ENCODE measurements around the gene SCCPDH.
A peak's percentile ranks its signal among the peaks of the same experiment; 100 is the strongest.
"Not testable (repeated sequence)": the region's sequence is repeated elsewhere in the genome, so short reads cannot be mapped to it uniquely, and the experiment has no call there.

SCCPDH gene

GRCh38 chr1:246708166-246708565 is 16.0 kb upstream of the SCCPDH start:
- DNase-seq: no peak

- no peak for DNase-seq
Observed at GRCh38 chr1:246709196-246709595, 15.0 kb upstream of the SCCPDH start.

GRCh38 chr1:246709835-246710234 is 14.4 kb upstream of the SCCPDH start:
- no peak for DNase-seq

- DNase-seq: no peak
Observed at GRCh38 chr1:246711548-246712003, 12.6 kb upstream of the SCCPDH start.

GRCh38 chr1:246712428-246712827 is 11.8 kb upstream of the SCCPDH start:
- not testable (repeated sequence) for DNase-seq

- DNase-seq: not testable (repeated sequence)
Observed at GRCh38 chr1:246719361-246719760, 4.8 kb upstream of the SCCPDH start.

GRCh38 chr1:246720814-246721213 is 3.4 kb upstream of the SCCPDH start:
- not testable (repeated sequence) for DNase-seq

GRCh38 chr1:246722720-246723119 is 1.5 kb upstream of the SCCPDH start:
- DNase-seq: no peak

GRCh38 chr1:246724731-246725095 is 504 bp downstream of the SCCPDH start:
- DNase-seq: no peak

- DNase-seq: no peak
Observed at GRCh38 chr1:246725191-246725590, 982 bp downstream of the SCCPDH start.

- no peak for DNase-seq
Observed at GRCh38 chr1:246726255-246726679, 2.1 kb downstream of the SCCPDH start.

GRCh38 chr1:246726881-246727280 is 2.7 kb downstream of the SCCPDH start:
- no peak for DNase-seq

GRCh38 chr1:246727594-246727993 is 3.4 kb downstream of the SCCPDH start:
- DNase-seq: no peak

- no peak for DNase-seq
Observed at GRCh38 chr1:246728311-246728710, 4.1 kb downstream of the SCCPDH start.

GRCh38 chr1:246729040-246729439 is 4.8 kb downstream of the SCCPDH start:
- DNase-seq: not testable (repeated sequence)

- peak; percentile 23 for DNase-seq
Observed at GRCh38 chr1:246730839-246731238, 6.6 kb downstream of the SCCPDH start.

GRCh38 chr1:246731873-246732272 is 7.7 kb downstream of the SCCPDH start:
- not testable (repeated sequence) for DNase-seq

GRCh38 chr1:246733704-246734103 is 9.5 kb downstream of the SCCPDH start:
- DNase-seq: no peak

GRCh38 chr1:246734866-246735265 is 10.7 kb downstream of the SCCPDH start:
- DNase-seq: no peak

- no peak for DNase-seq
Observed at GRCh38 chr1:246735735-246736134, 11.5 kb downstream of the SCCPDH start.

GRCh38 chr1:246742396-246742795 is 18.2 kb downstream of the SCCPDH start:
- no peak for DNase-seq

GRCh38 chr1:246746155-246746554 is 21.9 kb downstream of the SCCPDH start:
- DNase-seq: not testable (repeated sequence)

- no peak for DNase-seq
Observed at GRCh38 chr1:246748006-246748405, 23.8 kb downstream of the SCCPDH start.

- no peak for DNase-seq
Observed at GRCh38 chr1:246748867-246749266, 24.7 kb downstream of the SCCPDH start.

GRCh38 chr1:246750752-246751151 is 26.5 kb downstream of the SCCPDH start:
- DNase-seq: no peak
